Lower leg skin (tissue), 4 donors: Measurements from ENCODE around the gene ANP32B. TPM values are rescaled to one million over a fixed set of nuclear protein-coding genes. Genes with fewer than 3 reads are reported as not detected.
"Not testable (repeated sequence)": the region's sequence is repeated elsewhere in the genome, so short reads cannot be mapped to it uniquely, and the experiment has no call there.

Source experiments
- DNase-seq, 2 donors: peaks; one replicate each; pipeline ENCODE4 v3.0.0-alpha.2; 2019; ENCODE audit warnings: low spot score in 2 of 2
- H3K4me3 ChIP-seq: fragments of 200-600 bp; sonication (generic); 2 replicates; pipeline ENCODE4 v1.5.1; 2017; ENCODE audit warnings: mild to moderate bottlenecking, low read depth; ENCODE audit not compliant: poor library complexity, severe bottlenecking
- CTCF ChIP-seq, 3 donors: fragments of 450-650 bp; IDR thresholded peaks; one replicate each; pipeline ENCODE4 v1.5.1; 2016; ENCODE audit warnings: antibody characterized with exemption in 3 of 3, mild to moderate bottlenecking in 3 of 3, moderate library complexity in 2 of 3
- POLR2A ChIP-seq, 2 donors: fragments of 450-650 bp; IDR thresholded peaks; one replicate each; pipeline ENCODE4 v1.6.1; 2016 to 2017; ENCODE audit warnings: antibody characterized with exemption in 2 of 2, mild to moderate bottlenecking in 1 of 2, moderate library complexity in 1 of 2
- WGBS, 2 donors: methylation state at CpG; one replicate each; pipeline ENCODE4 v1.1.5; 2018; 5-methylcytosine and 5-hydroxymethylcytosine counted together
- intact Hi-C: fragments of 100-400 bp; cut with DNase I; formaldehyde crosslinking; loops from one replicate; pipeline ENCODE4 v1.15.0; 2023; ENCODE audit warnings: low total_unique reads
- total RNA-seq, 4 donors: library from RNA; depleted of rRNA; stranded (reverse); fragments of >200 nt; gene quantifications; one replicate each; pipeline ENCODE4 v1.1.0, GENCODE V29; 2016

The ANP32B gene
- total RNA-seq, 4 donors from 2014 or later: 27.4 to 56.3 (median 39.0) TPM

GRCh38 chr9:97970165-97970564, 13.0 kb upstream of the ANP32B start:
- H3K4me3 ChIP-seq: no peak overlapping the region

GRCh38 chr9:97972753-97973152, 10.4 kb upstream of the ANP32B start:
- no peak for DNase-seq
- TF ChIP-seq CTCF (IDR thresholded peaks at IDR 0.05) (no peak), POLR2A (IDR thresholded peaks at IDR 0.05) (no peak)
- no peak overlapping the region for H3K4me3 ChIP-seq
- WGBS, 2 donors: 87 to 93% methylated on average over 4 of the region's 4 CpGs
- intact Hi-C loops: no loop called here

More at GRCh38 chr9:97970165-97970564, 13.0 kb upstream of the ANP32B start:
- intact Hi-C loops: no loop called here
- no peak for DNase-seq
- 65 to 71% methylated on average over 7 of the region's 7 CpGs for WGBS, 2 donors
- TF ChIP-seq CTCF (IDR thresholded peaks at IDR 0.05) (no peak), POLR2A (IDR thresholded peaks at IDR 0.05) (no peak)

- WGBS, 2 donors: 50 to 64% methylated on average over 1 of the region's 1 CpG
- H3K4me3 ChIP-seq: no peak overlapping the region
- intact Hi-C loops: no loop called here
- no peak for DNase-seq
- TF ChIP-seq CTCF (IDR thresholded peaks at IDR 0.05) (no peak), POLR2A (IDR thresholded peaks at IDR 0.05) (no peak)
Observed at GRCh38 chr9:97975376-97975775, 7.8 kb upstream of the ANP32B start.

- 96% methylated on average over 10 of the region's 10 CpGs for WGBS, 2 donors
- intact Hi-C loops: not testable (repeated sequence)
Observed at GRCh38 chr9:97976633-97977032, 6.5 kb upstream of the ANP32B start.

GRCh38 chr9:97978371-97979130, 4.6 kb upstream of the ANP32B start:
- TF ChIP-seq CTCF (IDR thresholded peaks at IDR 0.05): no peak
- no peak for TF ChIP-seq POLR2A (IDR thresholded peaks at IDR 0.05)
- 79 to 85% methylated on average over 3 of the region's 3 CpGs for WGBS, 2 donors
- no peak for DNase-seq
- intact Hi-C loops: no loop called here
- no peak overlapping the region for H3K4me3 ChIP-seq

More at GRCh38 chr9:97976633-97977032, 6.5 kb upstream of the ANP32B start:
- H3K4me3 ChIP-seq, DNase-seq: not testable (repeated sequence)

- DNase-seq: no peak
- intact Hi-C loops: no loop called here
- no peak overlapping the region for H3K4me3 ChIP-seq
- WGBS, 2 donors: 44 to 45% methylated on average over 7 of the region's 7 CpGs
- TF ChIP-seq CTCF (IDR thresholded peaks at IDR 0.05): no peak
- TF ChIP-seq POLR2A (IDR thresholded peaks at IDR 0.05): no peak
Observed at GRCh38 chr9:97979788-97980478, 3.2 kb upstream of the ANP32B start.
